ENCODE measurements around the gene RUNX2.

The RUNX2 gene

GRCh38 chr6:45432977-45433376 lies 104.8 kb downstream of the RUNX2 start (continued):
- TF ChIP-seq, protein P1, sequence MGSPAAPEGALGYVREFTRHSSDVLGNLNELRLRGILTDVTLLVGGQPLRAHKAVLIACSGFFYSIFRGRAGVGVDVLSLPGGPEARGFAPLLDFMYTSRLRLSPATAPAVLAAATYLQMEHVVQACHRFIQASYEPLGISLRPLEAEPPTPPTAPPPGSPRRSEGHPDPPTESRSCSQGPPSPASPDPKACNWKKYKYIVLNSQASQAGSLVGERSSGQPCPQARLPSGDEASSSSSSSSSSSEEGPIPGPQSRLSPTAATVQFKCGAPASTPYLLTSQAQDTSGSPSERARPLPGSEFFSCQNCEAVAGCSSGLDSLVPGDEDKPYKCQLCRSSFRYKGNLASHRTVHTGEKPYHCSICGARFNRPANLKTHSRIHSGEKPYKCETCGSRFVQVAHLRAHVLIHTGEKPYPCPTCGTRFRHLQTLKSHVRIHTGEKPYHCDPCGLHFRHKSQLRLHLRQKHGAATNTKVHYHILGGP (tag by site-specific recombination; IDR thresholded peaks at IDR 0.05), result peak; percentile 91

DNA sequence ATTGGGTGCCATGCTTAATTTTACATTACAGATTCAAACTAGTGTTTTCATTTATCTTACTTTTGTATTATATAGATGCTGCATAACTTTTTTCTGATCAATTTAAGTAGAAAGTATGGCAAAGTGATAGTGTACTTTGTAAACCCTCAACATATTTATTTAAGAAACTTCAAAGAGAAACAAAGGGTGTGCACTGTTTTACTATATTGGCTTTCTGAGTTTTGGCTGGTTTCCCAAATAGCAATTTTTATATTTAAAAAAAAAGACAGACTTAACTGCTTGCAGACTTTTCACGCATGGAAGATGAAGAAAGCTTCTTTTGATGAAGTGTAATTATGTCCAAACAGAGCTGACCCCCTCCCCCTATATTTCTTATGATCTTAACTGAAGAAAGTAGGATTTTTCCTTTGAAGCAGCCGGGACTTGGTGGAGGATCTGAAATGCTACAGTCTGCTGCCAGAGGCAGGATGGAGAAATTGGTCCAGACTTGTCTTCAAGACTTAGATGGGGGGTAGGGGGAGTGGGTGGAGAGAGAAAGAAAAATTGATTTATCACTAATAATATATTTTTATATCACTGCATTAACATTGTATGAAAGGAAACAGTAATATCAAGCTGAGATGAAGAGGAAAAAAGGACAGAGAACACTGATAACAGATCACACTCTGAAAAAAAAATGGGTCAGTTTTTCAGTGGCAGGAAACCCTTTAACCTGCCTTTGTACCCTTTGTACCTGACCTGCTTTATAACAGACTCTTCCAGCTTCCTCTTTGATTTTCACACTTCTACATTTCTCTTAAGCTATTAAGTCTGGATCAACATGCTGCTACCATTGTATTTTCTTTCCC lies 105.6 kb downstream of the RUNX2 start:
- CTCF ChIA-PET, result interaction anchor here (0.6 to 1.0 kb wide), 3 partner anchors 56 to 803 kb away, joined by 3 read pairs; partner anchors contain the start of gene SUPT3H
- POLR2A ChIA-PET, result interaction anchor here (1.0 kb wide), 1 partner anchor 778 kb away, joined by 4 read pairs; no protein-coding TSS in a partner anchor
- TF ChIP-seq, protein P2, sequence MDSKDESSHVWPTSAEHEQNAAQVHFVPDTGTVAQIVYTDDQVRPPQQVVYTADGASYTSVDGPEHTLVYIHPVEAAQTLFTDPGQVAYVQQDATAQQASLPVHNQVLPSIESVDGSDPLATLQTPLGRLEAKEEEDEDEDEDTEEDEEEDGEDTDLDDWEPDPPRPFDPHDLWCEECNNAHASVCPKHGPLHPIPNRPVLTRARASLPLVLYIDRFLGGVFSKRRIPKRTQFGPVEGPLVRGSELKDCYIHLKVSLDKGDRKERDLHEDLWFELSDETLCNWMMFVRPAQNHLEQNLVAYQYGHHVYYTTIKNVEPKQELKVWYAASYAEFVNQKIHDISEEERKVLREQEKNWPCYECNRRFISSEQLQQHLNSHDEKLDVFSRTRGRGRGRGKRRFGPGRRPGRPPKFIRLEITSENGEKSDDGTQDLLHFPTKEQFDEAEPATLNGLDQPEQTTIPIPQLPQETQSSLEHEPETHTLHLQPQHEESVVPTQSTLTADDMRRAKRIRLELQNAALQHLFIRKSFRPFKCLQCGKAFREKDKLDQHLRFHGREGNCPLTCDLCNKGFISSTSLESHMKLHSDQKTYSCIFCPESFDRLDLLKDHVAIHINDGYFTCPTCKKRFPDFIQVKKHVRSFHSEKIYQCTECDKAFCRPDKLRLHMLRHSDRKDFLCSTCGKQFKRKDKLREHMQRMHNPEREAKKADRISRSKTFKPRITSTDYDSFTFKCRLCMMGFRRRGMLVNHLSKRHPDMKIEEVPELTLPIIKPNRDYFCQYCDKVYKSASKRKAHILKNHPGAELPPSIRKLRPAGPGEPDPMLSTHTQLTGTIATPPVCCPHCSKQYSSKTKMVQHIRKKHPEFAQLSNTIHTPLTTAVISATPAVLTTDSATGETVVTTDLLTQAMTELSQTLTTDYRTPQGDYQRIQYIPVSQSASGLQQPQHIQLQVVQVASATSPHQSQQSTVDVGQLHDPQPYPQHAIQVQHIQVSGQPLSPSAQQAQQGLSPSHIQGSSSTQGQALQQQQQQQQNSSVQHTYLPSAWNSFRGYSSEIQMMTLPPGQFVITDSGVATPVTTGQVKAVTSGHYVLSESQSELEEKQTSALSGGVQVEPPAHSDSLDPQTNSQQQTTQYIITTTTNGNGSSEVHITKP (tag by site-specific recombination; IDR thresholded peaks at IDR 0.05), result peak; percentile 58
- TF ChIP-seq, protein P3, sequence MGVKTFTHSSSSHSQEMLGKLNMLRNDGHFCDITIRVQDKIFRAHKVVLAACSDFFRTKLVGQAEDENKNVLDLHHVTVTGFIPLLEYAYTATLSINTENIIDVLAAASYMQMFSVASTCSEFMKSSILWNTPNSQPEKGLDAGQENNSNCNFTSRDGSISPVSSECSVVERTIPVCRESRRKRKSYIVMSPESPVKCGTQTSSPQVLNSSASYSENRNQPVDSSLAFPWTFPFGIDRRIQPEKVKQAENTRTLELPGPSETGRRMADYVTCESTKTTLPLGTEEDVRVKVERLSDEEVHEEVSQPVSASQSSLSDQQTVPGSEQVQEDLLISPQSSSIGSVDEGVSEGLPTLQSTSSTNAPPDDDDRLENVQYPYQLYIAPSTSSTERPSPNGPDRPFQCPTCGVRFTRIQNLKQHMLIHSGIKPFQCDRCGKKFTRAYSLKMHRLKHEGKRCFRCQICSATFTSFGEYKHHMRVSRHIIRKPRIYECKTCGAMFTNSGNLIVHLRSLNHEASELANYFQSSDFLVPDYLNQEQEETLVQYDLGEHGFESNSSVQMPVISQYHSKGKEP (tag by site-specific recombination; IDR thresholded peaks at IDR 0.05), result peak; percentile 87
- TF ChIP-seq, protein P4, sequence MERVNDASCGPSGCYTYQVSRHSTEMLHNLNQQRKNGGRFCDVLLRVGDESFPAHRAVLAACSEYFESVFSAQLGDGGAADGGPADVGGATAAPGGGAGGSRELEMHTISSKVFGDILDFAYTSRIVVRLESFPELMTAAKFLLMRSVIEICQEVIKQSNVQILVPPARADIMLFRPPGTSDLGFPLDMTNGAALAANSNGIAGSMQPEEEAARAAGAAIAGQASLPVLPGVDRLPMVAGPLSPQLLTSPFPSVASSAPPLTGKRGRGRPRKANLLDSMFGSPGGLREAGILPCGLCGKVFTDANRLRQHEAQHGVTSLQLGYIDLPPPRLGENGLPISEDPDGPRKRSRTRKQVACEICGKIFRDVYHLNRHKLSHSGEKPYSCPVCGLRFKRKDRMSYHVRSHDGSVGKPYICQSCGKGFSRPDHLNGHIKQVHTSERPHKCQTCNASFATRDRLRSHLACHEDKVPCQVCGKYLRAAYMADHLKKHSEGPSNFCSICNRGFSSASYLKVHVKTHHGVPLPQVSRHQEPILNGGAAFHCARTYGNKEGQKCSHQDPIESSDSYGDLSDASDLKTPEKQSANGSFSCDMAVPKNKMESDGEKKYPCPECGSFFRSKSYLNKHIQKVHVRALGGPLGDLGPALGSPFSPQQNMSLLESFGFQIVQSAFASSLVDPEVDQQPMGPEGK (tag by site-specific recombination; IDR thresholded peaks at IDR 0.05), result no peak
- Histone ChIP-seq H3K9me3 (ENCODE audit: control insufficient read depth, insufficient read depth, low read depth, low read length) (no peaks in the 10 kb centered on the region), H3K4me1 (ENCODE audit: control insufficient read depth, insufficient read depth, low read length) (peaks cover 19% of the 10 kb centered on the region), H3K4me3 (ENCODE audit: low read depth, low read length) (no peak overlapping the region), H3K36me3 (ENCODE audit: control insufficient read depth in 2 of 2, insufficient read depth in 1 of 2, low read length in 2 of 2) (no peaks in the 10 kb centered on the region), H3K27ac (ENCODE audit: extremely low read depth, low read depth, low read length) (no peak overlapping the region)

- Histone ChIP-seq H3K4me3 (ENCODE audit: low read depth, low read length) (no peak overlapping the region), H3K9me3 (ENCODE audit: control insufficient read depth, insufficient read depth, low read depth, low read length) (no peaks in the 10 kb centered on the region), H3K4me1 (ENCODE audit: control insufficient read depth, insufficient read depth, low read length) (peaks cover 19% of the 10 kb centered on the region), H3K27ac (ENCODE audit: extremely low read depth, low read depth, low read length) (no peak overlapping the region), H3K36me3 (ENCODE audit: control insufficient read depth in 2 of 2, insufficient read depth in 1 of 2, low read length in 2 of 2) (peaks cover 0 to 3% of the 10 kb centered on the region in 2 experiments; a peak in 1 of 3 replicates)
- CTCF ChIA-PET, result interaction anchor here (1.0 kb wide), 1 partner anchor 57 kb away, joined by 3 read pairs; the partner anchor contains the start of gene SUPT3H
- POLR2A ChIA-PET, result interaction anchor here (1.0 kb wide), 1 partner anchor 779 kb away, joined by 4 read pairs; no protein-coding TSS in a partner anchor
- TF ChIP-seq ZNF169 (tag by site-specific recombination; IDR thresholded peaks at IDR 0.05) (no peak), ZNF146 (tag by site-specific recombination; IDR thresholded peaks at IDR 0.05) (no peak), KLF1 (tag by site-specific recombination; IDR thresholded peaks at IDR 0.05) (no peak), REPIN1 (tag by site-specific recombination; IDR thresholded peaks at IDR 0.05; ENCODE audit: low read depth) (no peak), ZNF274 (IDR thresholded peaks at IDR 0.05; ENCODE audit: low read length) (no peak), ZNF274 (tag by site-specific recombination; IDR thresholded peaks at IDR 0.05; ENCODE audit: borderline replicate concordance) (no peak), ZNF513 (tag by site-specific recombination; IDR thresholded peaks at IDR 0.05) (no peak), ZNF785 (tag by site-specific recombination; IDR thresholded peaks at IDR 0.05) (no peak), ZNF48 (tag by site-specific recombination; IDR thresholded peaks at IDR 0.05) (no peak)
These were observed 106.2 kb downstream of the RUNX2 start for GRCh38 chr6:45434381-45434700.
